GM13977 (cell line): ENCODE data around the gene ETS2.
A peak's percentile ranks its signal among the peaks of the same experiment; 100 is the strongest.

Source experiments
- DNase-seq: peaks from one replicate; pipeline ENCODE4 v3.0.0; 2012; ENCODE audit warnings: low spot score
- in situ Hi-C: fragments of 300-500 bp; cut with MboI; formaldehyde crosslinking; loops from one replicate; pipeline ENCODE4 v1.12.0; 2022; ENCODE audit warnings: low sequenced_read_pairs, low pct_unique_long_range_greater_than_20kb, mixed read lengths, inconsistent platforms; ENCODE audit not compliant: unreplicated experiment
- TF ChIP-seq, protein P1 (sequence below): IDR thresholded peaks from 2 replicates; pipeline ENCODE4 v1.5.1; 2012; ENCODE audit warnings: mild to moderate bottlenecking, control low read depth; ENCODE audit not compliant: insufficient read depth; ENCODE audit errors: extremely low read depth, missing control alignments

The ETS2 gene

DNA sequence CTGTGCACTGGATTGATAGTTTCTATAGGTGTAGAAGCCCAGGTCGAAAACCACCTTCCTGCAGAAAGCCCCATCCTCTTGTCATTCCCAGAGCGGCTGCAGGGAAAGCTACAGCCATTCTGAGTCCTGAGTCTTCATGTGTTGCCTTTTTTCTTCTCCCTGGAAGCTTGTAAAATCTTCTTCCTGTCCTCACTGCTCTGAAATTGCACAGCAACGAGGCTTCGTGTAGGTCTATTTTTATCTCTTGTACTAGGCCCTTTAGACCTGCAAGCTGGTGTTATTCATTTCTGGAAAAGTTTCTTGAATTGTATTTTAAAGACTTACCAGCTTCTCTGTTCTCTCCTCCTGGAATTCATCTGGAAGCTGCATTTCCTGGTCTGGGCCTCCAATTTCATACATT is 44.2 kb upstream of the ETS2 start:
- TF ChIP-seq, protein P1, sequence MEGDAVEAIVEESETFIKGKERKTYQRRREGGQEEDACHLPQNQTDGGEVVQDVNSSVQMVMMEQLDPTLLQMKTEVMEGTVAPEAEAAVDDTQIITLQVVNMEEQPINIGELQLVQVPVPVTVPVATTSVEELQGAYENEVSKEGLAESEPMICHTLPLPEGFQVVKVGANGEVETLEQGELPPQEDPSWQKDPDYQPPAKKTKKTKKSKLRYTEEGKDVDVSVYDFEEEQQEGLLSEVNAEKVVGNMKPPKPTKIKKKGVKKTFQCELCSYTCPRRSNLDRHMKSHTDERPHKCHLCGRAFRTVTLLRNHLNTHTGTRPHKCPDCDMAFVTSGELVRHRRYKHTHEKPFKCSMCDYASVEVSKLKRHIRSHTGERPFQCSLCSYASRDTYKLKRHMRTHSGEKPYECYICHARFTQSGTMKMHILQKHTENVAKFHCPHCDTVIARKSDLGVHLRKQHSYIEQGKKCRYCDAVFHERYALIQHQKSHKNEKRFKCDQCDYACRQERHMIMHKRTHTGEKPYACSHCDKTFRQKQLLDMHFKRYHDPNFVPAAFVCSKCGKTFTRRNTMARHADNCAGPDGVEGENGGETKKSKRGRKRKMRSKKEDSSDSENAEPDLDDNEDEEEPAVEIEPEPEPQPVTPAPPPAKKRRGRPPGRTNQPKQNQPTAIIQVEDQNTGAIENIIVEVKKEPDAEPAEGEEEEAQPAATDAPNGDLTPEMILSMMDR = no peak
- DNase-seq = no peak
- in situ Hi-C loops = no loop called here

DNA sequence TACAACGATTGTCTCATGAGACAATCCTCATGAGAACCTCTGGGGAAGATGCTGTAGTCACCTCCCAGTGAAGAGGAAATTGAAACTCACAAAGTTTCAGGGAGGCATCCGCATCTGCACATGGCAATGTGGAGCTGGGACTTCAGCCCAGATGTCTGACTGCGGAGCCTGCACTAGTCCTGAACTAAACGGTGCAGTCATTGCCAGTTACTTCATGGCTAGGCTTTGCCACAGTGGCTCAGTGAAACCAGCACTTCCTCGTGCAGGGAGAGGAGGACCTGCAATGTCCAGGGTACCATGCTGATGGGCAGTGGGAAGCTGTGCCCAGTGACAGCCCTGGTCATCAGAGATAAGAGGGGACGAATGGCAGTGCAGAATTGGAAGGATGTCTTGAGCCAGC is 40.7 kb upstream of the ETS2 start:
- TF ChIP-seq, protein P1 = no peak
- no peak for DNase-seq
- in situ Hi-C loops = no loop called here

DNA sequence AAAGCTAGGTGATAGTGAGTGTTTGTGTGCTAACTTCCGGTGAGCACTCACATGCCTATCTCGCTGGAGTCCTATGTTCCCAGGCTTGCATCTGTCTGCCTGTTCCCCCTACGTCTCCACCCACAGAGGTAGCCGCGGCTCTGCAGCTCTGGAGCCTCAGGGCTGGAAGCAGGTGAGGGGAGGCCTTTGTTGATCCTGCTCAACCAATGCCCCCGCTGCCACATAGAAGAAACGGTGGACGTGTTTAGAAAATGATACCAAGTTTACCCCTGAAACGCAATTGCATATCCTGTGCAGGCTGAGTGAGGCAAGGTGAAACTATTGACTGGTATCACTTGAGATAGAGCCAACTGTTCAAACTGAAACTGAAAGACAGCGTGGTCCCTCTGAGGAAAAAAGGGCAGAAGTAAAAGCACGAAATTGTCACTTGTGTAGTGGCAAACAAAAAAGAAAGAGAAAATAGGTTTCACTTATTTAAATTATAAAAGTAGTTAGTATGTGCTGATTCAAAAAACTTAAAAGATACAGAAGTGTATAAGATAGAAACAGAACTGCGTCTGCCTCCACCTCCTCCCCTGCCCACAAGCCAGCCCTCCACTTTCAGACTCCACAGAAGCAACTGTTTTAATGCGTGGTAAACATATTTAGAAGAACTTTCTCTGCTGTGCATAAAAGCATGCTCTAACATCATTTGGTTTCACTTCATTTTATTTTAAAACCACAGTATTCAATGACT is 38.6 kb upstream of the ETS2 start:
- in situ Hi-C loops = no loop called here
- DNase-seq = peak; percentile 81
- TF ChIP-seq, protein P1 = no peak

DNA sequence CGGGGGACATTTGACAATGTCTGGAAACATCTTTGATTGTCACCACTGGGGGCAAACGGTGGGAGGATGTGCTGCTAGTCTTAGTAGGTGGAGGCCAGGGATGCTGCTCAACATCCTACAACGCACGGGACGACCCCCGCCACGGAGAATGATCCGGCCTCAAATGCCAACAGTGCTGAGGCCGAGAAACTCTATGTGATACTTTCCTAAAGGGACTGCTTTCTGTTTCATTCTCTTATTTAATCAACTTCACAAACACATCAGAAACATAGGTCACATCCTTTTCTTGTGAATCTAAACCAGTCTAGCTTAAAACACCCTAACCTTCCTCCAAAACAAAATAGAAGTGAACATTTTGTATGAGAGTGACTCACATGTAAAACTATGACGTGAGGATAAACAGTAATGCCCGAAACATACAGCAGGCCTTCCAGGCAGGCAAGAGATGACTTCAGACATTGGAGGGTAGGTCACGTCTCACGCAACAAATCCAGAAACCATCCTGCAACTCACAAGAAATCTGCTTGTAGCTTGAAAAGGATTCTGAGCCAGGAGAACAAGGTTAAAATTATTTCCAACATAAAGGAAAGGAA is 37.2 kb upstream of the ETS2 start:
- DNase-seq = peak; percentile 35
- TF ChIP-seq, protein P1 = no peak
- in situ Hi-C loops = no loop called here

DNA sequence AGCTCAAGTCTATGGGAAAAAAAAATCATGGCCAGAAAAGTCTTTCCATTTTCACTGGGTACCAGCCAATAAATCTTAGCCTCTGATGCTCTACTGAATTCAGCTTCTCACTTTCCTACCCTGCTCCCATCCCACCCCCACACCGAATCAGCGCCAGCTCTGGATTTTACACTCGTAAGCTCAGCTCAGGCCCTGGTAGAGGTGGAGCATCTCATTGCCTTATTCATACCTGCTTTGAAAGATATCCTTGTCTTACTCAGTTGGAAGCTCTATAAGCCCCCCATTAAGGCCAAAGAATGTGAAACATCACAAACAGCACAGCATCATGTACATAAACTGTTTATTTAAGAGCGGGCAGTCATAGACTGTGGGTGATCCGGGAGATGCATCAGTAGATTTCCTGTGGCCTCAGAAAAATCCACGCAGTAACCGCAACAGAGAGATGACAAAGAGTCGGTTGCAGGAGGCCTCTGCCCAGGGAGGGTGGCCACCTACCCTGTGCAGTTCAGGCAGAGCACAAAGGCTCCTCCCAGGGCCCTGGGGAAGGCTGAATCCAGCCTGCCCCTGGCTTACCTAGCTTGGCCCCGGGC is 36.4 kb upstream of the ETS2 start:
- TF ChIP-seq, protein P1 = no peak
- DNase-seq = no peak
- in situ Hi-C loops = no loop called here

DNA sequence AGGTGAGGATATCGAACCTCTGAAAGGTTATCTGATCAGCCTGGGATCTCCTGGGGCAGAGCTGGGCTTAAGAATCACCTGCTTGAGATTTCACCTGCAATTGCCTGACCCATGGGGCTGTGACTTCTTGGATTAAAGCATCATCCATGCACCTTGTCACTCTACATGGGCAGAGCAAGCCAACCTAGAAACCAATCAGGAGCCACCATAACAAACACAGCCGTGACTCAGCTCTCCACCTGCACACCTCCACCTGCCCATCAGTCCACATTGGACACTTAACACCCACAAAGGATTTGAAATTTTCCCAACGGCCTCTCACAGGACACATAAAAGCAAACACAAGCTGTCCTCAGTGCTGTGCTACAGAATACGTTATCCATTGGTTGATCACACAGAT is 35.1 kb upstream of the ETS2 start:
- TF ChIP-seq, protein P1 = no peak
- in situ Hi-C loops = no loop called here
- DNase-seq = no peak
